Coronary artery (tissue), 2 donors: Measurements from ENCODE around the gene DTD1.

Experiments
- DNase-seq: peaks from one replicate; pipeline ENCODE4 v3.0.0-alpha.2; 2017; ENCODE audit warnings: low spot score
- H3K27ac ChIP-seq, 2 donors: fragments of 200-600 bp; sonication (generic); one replicate each; pipeline ENCODE4 v1.5.1; 2016 to 2019
- H3K4me3 ChIP-seq: fragments of 200-600 bp; sonication (generic); 2 replicates; pipeline ENCODE4 v1.5.1; 2016; ENCODE audit warnings: mild to moderate bottlenecking, moderate library complexity
- CTCF ChIP-seq: fragments of 200-600 bp; sonication (generic); IDR thresholded peaks from one replicate; pipeline ENCODE4 v1.5.1; 2019; ENCODE audit warnings: antibody characterized with exemption

The DTD1 gene

GRCh38 chr20:18734525-18735189 lies 146.8 kb downstream of the DTD1 start:
- no peak for TF ChIP-seq CTCF

DNA sequence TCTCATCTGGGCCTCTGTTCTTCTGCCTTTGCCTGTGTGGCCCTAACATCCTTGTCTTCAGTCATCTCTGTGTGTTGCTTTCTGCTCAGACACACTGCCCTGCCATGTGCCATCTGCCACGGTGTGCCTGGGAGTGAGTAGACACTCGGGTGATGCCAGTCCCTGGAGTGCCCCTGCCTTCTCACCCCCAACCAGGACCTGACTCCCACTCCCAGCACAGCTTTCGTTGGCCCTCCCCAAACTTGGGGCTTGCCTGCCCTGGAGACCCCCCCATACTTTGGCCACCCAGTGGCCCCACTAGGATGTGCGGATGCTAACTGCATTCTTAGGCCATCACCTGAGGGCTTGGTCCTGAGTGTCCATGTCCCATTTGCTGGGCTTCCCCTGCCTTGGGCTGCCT lies 149.3 kb downstream of the DTD1 start:
- H3K27ac ChIP-seq: no peak overlapping the region
- no peak for TF ChIP-seq CTCF

More at GRCh38 chr20:18734525-18735189, 146.8 kb downstream of the DTD1 start:
- no peak for DNase-seq
- no peak overlapping the region for H3K4me3 ChIP-seq
- H3K27ac ChIP-seq: no peak overlapping the region

GRCh38 chr20:18738055-18738454 lies 150.2 kb downstream of the DTD1 start:
- no peak for DNase-seq
- no peak for TF ChIP-seq CTCF
- Histone ChIP-seq H3K27ac (no peak overlapping the region), H3K4me3 (no peak overlapping the region)

More for the DNA sequence above, 149.3 kb downstream of the DTD1 start:
- DNase-seq: no peak
- no peak overlapping the region for H3K4me3 ChIP-seq

DNA sequence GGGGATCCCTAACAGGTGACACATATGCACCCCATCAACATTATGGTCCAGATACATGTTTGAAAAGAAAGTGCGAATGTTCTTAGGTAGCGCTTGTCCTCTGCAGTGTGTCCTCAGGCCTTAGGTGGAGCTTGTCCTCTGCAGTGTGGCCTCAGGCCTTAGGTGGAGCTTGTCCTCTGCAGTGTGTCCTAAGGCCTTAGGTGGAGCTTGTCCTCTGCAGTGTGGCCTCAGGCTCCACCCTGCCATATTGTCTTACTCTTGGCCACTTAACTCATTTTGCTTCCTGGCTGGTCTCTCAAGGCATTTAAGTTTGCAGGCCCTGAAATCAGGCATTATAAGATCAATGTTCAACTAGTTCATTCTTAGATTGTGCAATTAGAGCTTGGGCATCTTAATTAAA lies 151.0 kb downstream of the DTD1 start:
- TF ChIP-seq CTCF: no peak
- Histone ChIP-seq H3K27ac (no peak overlapping the region), H3K4me3 (no peak overlapping the region)
- DNase-seq: no peak

DNA sequence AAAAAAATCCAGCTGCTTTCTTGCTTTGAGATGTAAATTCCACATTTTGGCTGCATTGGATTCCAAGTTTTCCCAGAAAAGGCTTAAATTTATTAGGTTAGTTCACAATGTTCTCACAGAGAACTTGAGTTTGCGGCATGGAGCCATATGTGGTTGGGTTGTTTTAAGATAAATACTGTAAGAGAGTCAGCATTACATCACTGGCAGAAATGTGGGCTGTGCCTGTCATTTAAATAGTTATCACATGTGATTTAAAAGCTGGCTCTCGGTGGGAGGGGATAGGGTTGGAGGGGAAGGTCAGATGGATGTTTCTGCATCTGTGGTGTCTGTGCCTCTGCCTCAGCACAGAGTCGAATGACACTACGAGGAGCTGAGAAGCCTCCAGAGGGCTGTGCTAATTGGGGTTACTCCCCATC lies 151.9 kb downstream of the DTD1 start:
- Histone ChIP-seq H3K4me3 (no peak overlapping the region), H3K27ac (no peak overlapping the region)
- no peak for DNase-seq
- no peak for TF ChIP-seq CTCF

DNA sequence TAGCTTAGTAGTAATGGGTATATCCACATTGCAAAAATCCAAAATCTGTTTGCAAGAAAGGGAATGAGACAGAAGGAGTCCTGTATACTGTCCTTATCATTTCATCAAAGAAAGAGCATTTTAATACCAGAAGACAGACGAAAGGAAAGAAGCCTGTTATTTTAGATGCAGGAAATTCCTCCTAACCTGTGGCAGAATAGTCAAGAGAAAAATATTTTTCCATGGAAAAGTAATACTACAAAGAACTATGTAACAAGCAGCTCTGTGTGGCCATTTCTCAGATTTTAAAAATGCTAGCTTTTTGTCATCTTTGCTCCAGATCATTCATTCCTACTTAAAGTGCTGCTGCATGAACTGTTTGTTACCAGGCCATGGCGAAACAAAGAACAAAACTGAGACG lies 152.9 kb downstream of the DTD1 start:
- no peak overlapping the region for H3K27ac ChIP-seq
- DNase-seq: no peak
- no peak overlapping the region for H3K4me3 ChIP-seq
- TF ChIP-seq CTCF: no peak

- DNase-seq: no peak
- Histone ChIP-seq H3K27ac (no peak overlapping the region), H3K4me3 (no peak overlapping the region)
- no peak for TF ChIP-seq CTCF
Measured at GRCh38 chr20:18742841-18743240, 155.0 kb downstream of the DTD1 start.
